Activated CD8-positive, alpha-beta T cell treated with anti-CD3 and anti-CD28 coated beads, Interleukin-2, amount 10 ng/mL, durations not matched to agents 7 days and 5 days (primary cell): ENCODE data around the gene PAM16. TPM values are rescaled to one million over a fixed set of nuclear protein-coding genes. Genes with fewer than 3 reads are reported as not detected.
A peak's percentile ranks its signal among the peaks of the same experiment; 100 is the strongest.

Experiments used
- ATAC-seq: fragments of 150-1000 bp; cut with Tn5 transposase; one replicate; pipeline ENCODE4 v1.10.0; 2021; ENCODE audit warnings: moderate library complexity
- CTCF ChIA-PET: fragments of 350-600 bp; sonication (Branson Sonifier 250); formaldehyde crosslinking; loops from one replicate; lab custom pipeline; 2021; ENCODE audit warnings: antibody characterized with exemption; lab: Charles Lee
- POLR2A ChIA-PET: fragments of 350-600 bp; sonication (Branson Sonifier 250); formaldehyde crosslinking; loops from one replicate; lab custom pipeline; 2021; ENCODE audit warnings: antibody characterized with exemption; lab: Charles Lee
- DNase-seq: peaks from one replicate; pipeline ENCODE4 v3.0.0-alpha.2; 2020
- H3K27ac Mint-ChIP-seq: one replicate; pipeline ENCODE4 v1.8.0; 2021; ENCODE audit warnings: mild to moderate bottlenecking, mixed read lengths
- H3K27me3 Mint-ChIP-seq: one replicate; pipeline ENCODE4 v1.8.0; 2021; ENCODE audit warnings: low read depth, mixed read lengths
- H3K36me3 Mint-ChIP-seq: one replicate; pipeline ENCODE4 v1.8.0; 2021; ENCODE audit warnings: low read depth, mixed read lengths
- H3K4me1 Mint-ChIP-seq: one replicate; pipeline ENCODE4 v1.8.0; 2021; ENCODE audit warnings: low read depth, mixed read lengths
- H3K4me3 Mint-ChIP-seq: one replicate; pipeline ENCODE4 v1.8.0; 2021; ENCODE audit warnings: mild to moderate bottlenecking, mixed read lengths
- H3K9me3 Mint-ChIP-seq: one replicate; pipeline ENCODE4 v1.8.0; 2022; ENCODE audit warnings: mixed read lengths; ENCODE audit not compliant: insufficient read depth
- total RNA-seq, 2 experiments: library from RNA; stranded (reverse); gene quantifications; one replicate each; pipeline ENCODE4 v1.2.3, GENCODE V29; 2021

PAM16 gene
- total RNA-seq, 2 experiments from 2014 or later, result 33.3 to 40.3 TPM

DNA sequence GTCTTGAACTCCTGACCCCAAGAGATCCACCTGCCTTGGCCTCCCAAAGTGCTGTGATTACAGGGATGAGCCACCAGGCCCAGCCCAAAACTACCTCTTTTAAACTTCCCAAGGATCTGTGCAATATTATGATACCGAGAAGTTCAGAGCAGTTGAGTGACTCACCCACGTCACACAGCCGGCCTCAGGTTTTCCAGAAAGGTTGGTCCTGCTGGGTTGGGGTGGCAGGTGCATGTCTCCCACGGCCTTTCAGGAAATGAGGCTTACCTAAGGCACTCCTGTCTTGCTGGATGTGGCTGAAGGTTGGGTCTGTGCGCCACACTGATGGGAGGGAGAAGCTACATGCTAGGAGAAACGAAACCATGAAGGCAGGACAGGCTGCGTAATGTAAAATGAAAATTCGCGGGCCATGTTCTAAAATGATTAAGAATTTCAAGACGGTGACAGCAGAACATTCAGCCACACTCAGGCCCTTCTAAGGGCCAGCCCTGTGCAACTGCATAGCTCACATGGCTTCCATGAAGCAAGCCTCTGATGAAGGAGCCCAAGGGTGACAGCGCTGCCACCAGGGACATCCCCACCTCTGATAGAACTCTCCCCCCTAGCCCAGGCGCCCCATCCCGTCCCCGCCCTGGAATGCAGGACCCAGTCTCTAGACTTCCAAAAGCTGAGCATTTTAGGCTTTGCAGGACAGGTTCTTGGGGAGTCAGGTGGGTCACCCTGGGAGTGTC is 41.9 kb downstream of the PAM16 start:
- DNase-seq (no peak), ATAC-seq (no peak)
- H3K27ac Mint-ChIP-seq, result peak overlapping the region; percentile 11
- CTCF ChIA-PET, result interaction anchor here (0.6 to 5.9 kb wide), 12 partner anchors 9 to 90 kb away, joined by 3 to 30 read pairs (median 5); partner anchors contain the start of genes PAM16 and TFAP4
- H3K36me3 Mint-ChIP-seq, result peaks cover 19% of the 10 kb centered on the region
- H3K9me3 Mint-ChIP-seq, result no peaks in the 10 kb centered on the region
- POLR2A ChIA-PET, result interaction anchor here (1.1 to 2.2 kb wide), 5 partner anchors 11 to 159 kb away, joined by 3 to 5 read pairs (median 3); partner anchors contain the start of gene PAM16
- peak overlapping the region; percentile 31 for H3K4me3 Mint-ChIP-seq
- H3K27me3 Mint-ChIP-seq, result peaks cover 6% of the 10 kb centered on the region
- H3K4me1 Mint-ChIP-seq, result peaks cover 43% of the 10 kb centered on the region

DNA sequence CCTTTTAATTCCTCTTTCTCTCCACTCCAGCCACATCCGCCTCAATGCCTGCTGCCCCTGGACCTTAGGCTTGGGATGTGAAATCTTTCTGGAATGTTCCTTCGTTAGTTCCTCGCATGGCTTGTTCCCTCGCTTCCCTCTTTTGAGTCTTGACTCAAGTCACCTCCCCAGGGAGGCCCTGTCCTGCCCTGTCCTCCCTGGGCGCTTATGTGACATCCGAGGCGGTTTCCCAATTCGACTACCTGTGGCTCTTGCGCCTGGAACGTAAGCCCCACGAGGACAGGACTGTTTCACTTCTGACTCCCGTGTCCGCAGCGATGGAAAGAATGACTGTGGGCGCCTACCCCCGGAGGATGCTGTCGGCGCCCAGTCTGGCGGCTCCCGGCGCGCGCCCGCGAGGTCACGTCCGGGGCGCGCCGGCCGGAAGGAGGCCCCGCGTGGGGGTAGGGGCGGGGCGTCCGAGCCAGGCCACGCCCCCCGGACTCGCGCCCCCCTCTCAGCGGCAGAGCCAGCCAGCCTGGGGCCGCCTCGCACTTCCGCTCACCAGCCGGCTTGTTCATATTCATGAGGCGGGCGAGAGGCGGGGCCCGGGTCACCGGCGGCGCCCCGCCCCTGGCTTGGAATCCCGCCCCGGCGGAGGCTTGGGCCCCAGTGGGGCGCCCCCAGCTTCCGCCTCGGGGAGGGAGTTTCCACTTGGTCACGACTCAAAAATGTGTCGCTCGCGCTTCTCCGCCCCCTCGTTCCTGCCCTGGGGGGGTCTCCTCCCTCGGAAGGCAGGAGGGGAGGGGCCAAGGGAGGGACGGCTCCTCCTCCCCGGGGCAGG is 43.7 kb downstream of the PAM16 start:
- DNase-seq (peak; percentile 97), ATAC-seq (peak; percentile 96)
- peaks cover 43% of the 10 kb centered on the region for H3K4me1 Mint-ChIP-seq
- peak overlapping the region; percentile 98 for H3K27ac Mint-ChIP-seq
- H3K27me3 Mint-ChIP-seq, result no peaks in the 10 kb centered on the region
- ChIA-PET POLR2A (interaction anchor here (0.6 to 2.2 kb wide), 9 partner anchors 9 to 170 kb away, joined by 3 to 8 read pairs (median 3); partner anchors contain the start of genes GLIS2 and PAM16), CTCF (interaction anchor here (0.7 to 5.9 kb wide), 9 partner anchors 9 to 199 kb away, joined by 3 to 25 read pairs (median 9); partner anchors contain the start of genes HMOX2 and TFAP4)
- H3K36me3 Mint-ChIP-seq, result peaks cover 25% of the 10 kb centered on the region
- H3K4me3 Mint-ChIP-seq, result peak overlapping the region; percentile 98
- H3K9me3 Mint-ChIP-seq, result no peaks in the 10 kb centered on the region

DNA sequence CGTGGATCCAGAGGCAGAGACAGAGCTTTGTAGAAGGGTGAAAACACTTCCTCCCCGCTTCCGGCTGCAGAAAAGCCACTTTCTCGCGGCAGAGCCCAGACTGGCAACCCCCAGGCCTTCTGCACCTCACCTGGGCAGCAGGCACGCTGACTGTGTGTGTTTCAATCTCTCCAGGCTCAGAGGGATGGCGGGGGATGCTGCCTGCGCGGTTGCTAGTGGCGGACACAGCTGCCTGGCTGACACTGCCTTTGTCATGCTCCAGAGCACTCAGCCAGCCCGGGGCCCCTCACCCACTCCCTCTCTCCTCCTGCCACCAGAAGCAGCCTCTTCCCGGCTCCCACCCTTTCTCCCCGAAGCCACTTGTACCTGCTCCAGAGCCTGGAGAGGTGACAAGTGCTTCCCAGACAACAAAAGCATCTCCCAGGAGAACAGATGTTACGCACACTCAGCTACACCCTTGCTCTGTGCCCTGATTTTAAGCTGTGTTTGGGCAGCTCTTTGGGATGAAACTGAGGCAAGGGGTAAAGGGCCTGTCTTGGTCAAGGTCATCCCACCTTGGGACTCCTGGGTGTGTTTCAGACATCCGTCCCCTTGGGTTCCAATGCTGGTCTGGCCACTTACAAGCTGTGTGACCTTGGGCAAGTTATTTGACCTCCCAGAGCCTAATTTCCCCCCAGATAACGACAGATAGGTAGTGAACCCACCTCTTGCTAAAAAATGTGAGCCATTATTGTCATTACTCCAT is 44.5 kb downstream of the PAM16 start:
- peaks cover 43% of the 10 kb centered on the region for H3K4me1 Mint-ChIP-seq
- ATAC-seq (peak; percentile 5), DNase-seq (peak; percentile 69)
- no peaks in the 10 kb centered on the region for H3K27me3 Mint-ChIP-seq
- peak overlapping the region; percentile 98 for H3K27ac Mint-ChIP-seq
- CTCF ChIA-PET, result interaction anchor here (0.5 to 5.9 kb wide), 9 partner anchors 18 to 53 kb away, joined by 3 to 25 read pairs (median 3); partner anchors contain the start of gene TFAP4
- peak overlapping the region; percentile 98 for H3K4me3 Mint-ChIP-seq
- POLR2A ChIA-PET, result interaction anchor here (1.0 to 2.2 kb wide), 5 partner anchors 34 to 170 kb away, joined by 3 to 5 read pairs (median 3); partner anchors contain the start of gene PAM16
- H3K36me3 Mint-ChIP-seq, result peaks cover 25% of the 10 kb centered on the region
- H3K9me3 Mint-ChIP-seq, result no peaks in the 10 kb centered on the region

DNA sequence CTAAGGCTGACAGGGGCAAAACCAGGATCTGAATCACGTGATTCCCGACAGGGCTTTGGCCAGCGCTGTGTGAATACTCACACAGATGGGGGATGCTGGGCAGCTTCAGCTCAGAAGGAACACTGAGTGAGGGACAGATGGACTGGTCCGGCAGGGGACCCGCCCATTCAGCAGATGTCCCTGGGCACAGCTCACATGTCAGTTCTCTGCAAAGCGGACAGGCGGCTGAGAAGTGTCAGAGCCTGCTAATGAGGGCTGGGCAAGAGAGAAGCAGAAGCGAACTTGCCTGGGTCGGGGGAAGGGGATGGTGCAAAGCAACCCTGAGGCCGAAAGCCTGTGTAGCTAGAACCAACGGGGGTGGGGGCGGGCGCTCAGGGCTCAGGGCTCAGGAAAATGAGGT is 47.1 kb downstream of the PAM16 start:
- ChIA-PET CTCF (interaction anchor here (1.3 to 4.3 kb wide), 2 partner anchors 13 to 15 kb away, joined by 4 to 25 read pairs; no protein-coding TSS in a partner anchor), POLR2A (no interaction called here)
- Mint-ChIP-seq H3K9me3 (no peaks in the 10 kb centered on the region), H3K27me3 (no peaks in the 10 kb centered on the region), H3K36me3 (peaks cover 29% of the 10 kb centered on the region), H3K4me3 (no peak overlapping the region), H3K4me1 (peaks cover 32% of the 10 kb centered on the region), H3K27ac (no peak overlapping the region)
- ATAC-seq (no peak), DNase-seq (peak; percentile 19)

DNA sequence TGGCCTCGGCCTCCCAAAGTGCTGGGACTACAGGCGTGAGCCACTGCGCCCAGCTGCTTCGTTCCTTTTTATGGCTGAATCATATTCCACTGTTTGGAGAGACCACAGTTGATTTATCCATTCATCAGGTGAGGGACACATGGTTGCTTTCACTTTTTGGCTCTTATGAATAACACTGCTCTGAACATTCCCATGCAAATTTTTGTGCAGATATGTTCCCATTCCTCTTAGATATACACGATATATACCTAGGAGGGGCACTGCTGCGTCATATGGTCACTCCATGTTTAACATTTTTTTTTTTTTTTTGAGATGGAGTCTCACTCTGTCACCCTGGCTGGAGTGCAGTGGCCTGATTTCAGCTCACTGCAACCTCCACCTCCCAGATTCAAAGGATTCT is 49.2 kb downstream of the PAM16 start:
- CTCF ChIA-PET, result no interaction called here
- DNase-seq (no peak), ATAC-seq (no peak)
- no peaks in the 10 kb centered on the region for H3K9me3 Mint-ChIP-seq
- peaks cover 25% of the 10 kb centered on the region for H3K36me3 Mint-ChIP-seq
- peaks cover 23% of the 10 kb centered on the region for H3K4me1 Mint-ChIP-seq
- no peak overlapping the region for H3K27ac Mint-ChIP-seq
- H3K4me3 Mint-ChIP-seq, result no peak overlapping the region
- H3K27me3 Mint-ChIP-seq, result no peaks in the 10 kb centered on the region
- POLR2A ChIA-PET, result interaction anchor here (0.6 kb wide), 1 partner anchor 56 kb away, joined by 3 read pairs; no protein-coding TSS in a partner anchor

DNA sequence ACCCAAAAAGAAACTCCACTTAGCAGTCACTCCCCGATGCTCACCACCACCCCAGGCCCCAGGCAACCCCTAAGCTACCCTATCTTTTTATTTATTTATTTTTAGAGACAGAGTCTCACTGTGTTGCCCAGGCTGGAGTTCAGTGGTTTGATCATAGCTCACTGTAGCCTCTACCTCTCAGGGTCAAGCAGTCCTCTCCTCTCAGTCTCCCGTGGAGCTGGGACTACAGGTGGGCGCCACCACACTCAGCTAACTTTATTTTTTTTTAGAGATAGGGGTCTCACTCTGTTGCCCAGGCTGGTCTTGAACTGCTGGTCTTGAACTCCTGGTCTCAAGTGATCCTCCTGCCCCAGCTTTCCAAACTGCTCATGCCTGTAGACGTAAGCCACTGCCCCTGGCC is 49.9 kb downstream of the PAM16 start:
- ATAC-seq (no peak), DNase-seq (no peak)
- no peaks in the 10 kb centered on the region for H3K27me3 Mint-ChIP-seq
- no peak overlapping the region for H3K4me3 Mint-ChIP-seq
- H3K4me1 Mint-ChIP-seq, result peaks cover 15% of the 10 kb centered on the region
- no peak overlapping the region for H3K27ac Mint-ChIP-seq
- H3K36me3 Mint-ChIP-seq, result peaks cover 19% of the 10 kb centered on the region
- POLR2A ChIA-PET, result interaction anchor here (0.6 kb wide), 1 partner anchor 57 kb away, joined by 3 read pairs; no protein-coding TSS in a partner anchor
- no peaks in the 10 kb centered on the region for H3K9me3 Mint-ChIP-seq
- CTCF ChIA-PET, result interaction anchor here (1.5 kb wide), 1 partner anchor 12 kb away, joined by 10 read pairs; no protein-coding TSS in a partner anchor

DNA sequence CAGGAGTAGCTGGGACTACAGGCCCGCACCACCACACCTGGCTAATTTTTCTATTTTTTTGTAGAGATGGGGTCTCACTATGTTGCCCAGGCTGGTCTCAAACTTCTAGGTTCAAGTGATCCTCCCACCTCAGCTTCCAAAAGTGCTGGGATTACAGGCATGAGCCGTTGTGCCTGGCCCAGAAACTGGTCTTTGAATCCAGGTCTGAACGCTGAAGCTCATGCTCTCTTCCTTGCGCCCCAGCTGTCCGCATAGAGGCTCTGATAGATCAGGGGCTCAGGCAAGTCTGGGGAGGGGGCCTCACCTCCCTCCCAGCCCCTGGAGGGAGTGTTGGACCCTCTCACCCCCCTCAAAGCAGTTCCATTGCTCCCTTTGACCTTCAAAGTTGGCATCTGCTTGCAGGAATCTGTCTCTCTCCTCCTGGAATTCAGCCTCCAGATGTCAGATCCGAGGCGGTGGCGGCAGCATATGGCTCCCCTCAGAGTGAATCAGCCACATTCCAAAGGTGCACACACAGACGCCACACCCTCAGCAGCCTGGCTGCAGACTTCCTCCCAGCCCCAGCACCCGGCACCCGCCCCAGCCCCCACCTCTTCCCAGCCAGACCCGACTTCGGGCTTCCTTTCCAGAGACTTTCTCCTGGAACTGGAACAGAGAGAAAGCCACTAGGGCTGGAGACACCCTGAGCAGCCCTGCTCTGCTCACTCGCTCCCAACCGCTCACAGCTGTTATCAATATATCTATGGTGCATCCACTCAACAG is 52.2 kb downstream of the PAM16 start:
- POLR2A ChIA-PET, result interaction anchor here (1.2 kb wide), 1 partner anchor 11 kb away, joined by 3 read pairs; no protein-coding TSS in a partner anchor
- Mint-ChIP-seq H3K27ac (no peak overlapping the region), H3K9me3 (no peaks in the 10 kb centered on the region)

DNA sequence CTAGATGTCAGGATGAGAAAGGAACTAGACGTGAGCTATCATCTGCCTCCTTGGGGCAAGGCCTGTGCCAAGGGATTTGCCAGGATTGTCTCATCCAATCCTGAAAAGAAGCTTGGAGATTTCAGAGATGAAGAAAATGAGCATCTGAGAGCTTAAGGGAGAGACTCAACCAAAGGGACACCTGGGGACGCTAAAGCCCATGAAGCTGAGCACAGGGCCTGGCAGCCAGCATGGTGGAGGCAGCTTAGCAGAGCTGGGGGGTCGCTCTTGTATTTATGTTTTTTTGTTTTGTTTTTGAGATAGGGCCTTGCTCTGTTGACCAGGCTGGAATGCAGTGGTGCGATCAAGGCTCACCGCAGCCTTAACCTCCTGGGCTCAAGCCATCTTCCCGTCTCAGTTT is 53.6 kb downstream of the PAM16 start:
- H3K4me3 Mint-ChIP-seq, result no peak overlapping the region
- no peaks in the 10 kb centered on the region for H3K9me3 Mint-ChIP-seq
- no peak overlapping the region for H3K27ac Mint-ChIP-seq
- CTCF ChIA-PET, result interaction anchor here (0.8 to 1.9 kb wide), 4 partner anchors 9 to 33 kb away, joined by 3 to 5 read pairs (median 4); no protein-coding TSS in a partner anchor
- POLR2A ChIA-PET, result interaction anchor here (1.2 kb wide), 1 partner anchor 12 kb away, joined by 3 read pairs; no protein-coding TSS in a partner anchor
- DNase-seq, result no peak
- peaks cover 4% of the 10 kb centered on the region for H3K36me3 Mint-ChIP-seq
- no peaks in the 10 kb centered on the region for H3K4me1 Mint-ChIP-seq
- H3K27me3 Mint-ChIP-seq, result peaks cover 2% of the 10 kb centered on the region
- no peak for ATAC-seq

More for the DNA sequence above, 52.2 kb downstream of the PAM16 start:
- H3K36me3 Mint-ChIP-seq, result peaks cover 8% of the 10 kb centered on the region
- no peaks in the 10 kb centered on the region for H3K27me3 Mint-ChIP-seq
- CTCF ChIA-PET, result interaction anchor here (1.6 to 1.9 kb wide), 2 partner anchors 10 to 29 kb away, joined by 5 to 9 read pairs; no protein-coding TSS in a partner anchor
- DNase-seq, result no peak
- no peak overlapping the region for H3K4me3 Mint-ChIP-seq
- peaks cover 3% of the 10 kb centered on the region for H3K4me1 Mint-ChIP-seq
- no peak for ATAC-seq

DNA sequence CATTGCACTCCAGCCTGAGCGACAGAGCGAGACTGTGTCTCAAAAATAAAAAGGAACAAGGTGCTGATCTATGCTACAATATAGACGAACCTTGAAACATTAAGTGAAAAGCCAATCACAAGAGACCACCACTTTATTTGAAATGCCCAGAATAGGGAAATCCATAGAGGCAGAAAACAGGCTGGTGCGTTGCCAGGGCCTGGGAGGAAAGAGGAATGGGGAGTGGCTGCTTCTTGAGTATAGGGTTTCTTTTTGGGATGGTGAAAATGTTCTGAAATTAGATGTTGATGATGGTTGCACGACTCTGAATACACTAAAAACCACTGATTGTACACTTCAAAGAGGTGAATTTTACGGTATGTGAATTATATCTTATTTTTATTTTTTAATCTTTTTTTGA is 55.5 kb downstream of the PAM16 start:
- no peak overlapping the region for H3K4me3 Mint-ChIP-seq
- H3K36me3 Mint-ChIP-seq, result no peaks in the 10 kb centered on the region
- no peaks in the 10 kb centered on the region for H3K9me3 Mint-ChIP-seq
- ATAC-seq, result no peak
- ChIA-PET POLR2A (no interaction called here), CTCF (no interaction called here)
- H3K4me1 Mint-ChIP-seq, result no peaks in the 10 kb centered on the region
- no peak for DNase-seq
- peaks cover 2% of the 10 kb centered on the region for H3K27me3 Mint-ChIP-seq
- no peak overlapping the region for H3K27ac Mint-ChIP-seq

DNA sequence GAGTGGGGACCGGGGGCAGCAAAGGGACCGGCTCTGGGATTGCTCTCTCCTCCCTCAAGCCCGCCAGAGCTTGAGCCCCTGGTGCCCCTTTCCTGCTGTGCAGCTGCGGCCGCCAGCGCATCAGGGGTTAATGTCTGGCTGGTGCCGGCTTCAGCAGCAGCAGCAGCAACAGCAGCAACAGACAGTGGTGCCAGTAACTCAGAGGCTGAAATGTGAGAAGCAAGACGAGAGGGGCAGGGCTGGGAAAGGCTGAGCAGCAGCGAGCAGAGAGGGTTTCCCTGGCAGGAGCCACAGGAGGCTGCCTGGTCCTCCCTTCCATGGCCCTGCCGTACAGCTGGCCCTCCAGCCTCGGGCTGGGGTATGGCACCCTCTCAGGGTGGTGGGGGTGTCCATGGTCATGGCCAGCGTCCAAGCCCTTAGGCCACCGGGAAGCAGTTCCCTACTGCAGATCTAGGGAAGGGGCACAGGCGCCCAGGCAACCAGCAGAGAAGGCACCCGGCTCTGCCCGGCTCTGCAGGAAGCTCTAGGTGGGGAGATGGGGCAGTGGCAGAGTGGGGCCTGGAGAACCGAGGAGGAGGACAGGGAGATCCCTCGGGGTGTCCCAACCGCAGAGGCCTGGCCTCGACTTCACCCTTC is 57.2 kb downstream of the PAM16 start:
- DNase-seq, result no peak
- ChIA-PET CTCF (interaction anchor here (1.1 to 1.3 kb wide), 2 partner anchors 21 to 35 kb away, joined by 3 to 4 read pairs; partner anchors contain the start of gene TFAP4), POLR2A (no interaction called here)
- no peak overlapping the region for H3K27ac Mint-ChIP-seq
- no peaks in the 10 kb centered on the region for H3K4me1 Mint-ChIP-seq
- H3K27me3 Mint-ChIP-seq, result peaks cover 2% of the 10 kb centered on the region
- H3K4me3 Mint-ChIP-seq, result no peak overlapping the region
- H3K9me3 Mint-ChIP-seq, result no peaks in the 10 kb centered on the region
- ATAC-seq, result peak; percentile 23
- no peaks in the 10 kb centered on the region for H3K36me3 Mint-ChIP-seq
